CD4-positive, alpha-beta memory T cell (primary cell): ENCODE data around the gene CGNL1. TPM values are rescaled to one million over a fixed set of nuclear protein-coding genes. Genes with fewer than 3 reads are reported as not detected.

Experiments
- CTCF ChIA-PET: fragments of 350-600 bp; sonication (Branson Sonifier 250); formaldehyde crosslinking; loops from one replicate; lab custom pipeline; 2021; ENCODE audit warnings: inconsistent platforms; ENCODE audit not compliant: partially characterized antibody; lab: Charles Lee
- POLR2A ChIA-PET: fragments of 350-600 bp; sonication (Branson Sonifier 250); formaldehyde crosslinking; loops from one replicate; lab custom pipeline; 2021; ENCODE audit not compliant: partially characterized antibody; lab: Charles Lee
- DNase-seq, 5 donors: peaks; one replicate each; pipeline versions ENCODE4 v3.0.0 to v3.0.0-alpha.2; 2020 to 2022; ENCODE audit warnings: mixed read lengths in 1 of 5
- H3K27ac ChIP-seq: one replicate; pipeline ENCODE4 v1.7.0; 2013; ENCODE audit warnings: low read depth, low read length
- H3K27me3 ChIP-seq: 2 replicates; pipeline ENCODE4 v1.7.0; 2013; ENCODE audit warnings: mild to moderate bottlenecking, low read length, moderate library complexity; ENCODE audit not compliant: insufficient read depth
- H3K36me3 ChIP-seq: 2 replicates; pipeline ENCODE4 v1.7.0; 2013; ENCODE audit warnings: mild to moderate bottlenecking, low read length, moderate library complexity; ENCODE audit not compliant: insufficient read depth
- H3K4me1 ChIP-seq: 2 replicates; pipeline ENCODE4 v1.7.0; 2013; ENCODE audit warnings: mild to moderate bottlenecking, low read length, moderate library complexity; ENCODE audit not compliant: insufficient read depth
- H3K4me3 ChIP-seq, 2 donors: one replicate each; pipeline ENCODE4 v1.7.0; 2013; ENCODE audit warnings: low read length in 2 of 2, mild to moderate bottlenecking in 1 of 2
- H3K9me3 ChIP-seq, 2 donors: one replicate each; pipeline ENCODE4 v1.7.0; 2013; ENCODE audit warnings: low read length in 2 of 2, control low read depth in 1 of 2; ENCODE audit not compliant: control insufficient read depth in 1 of 2
- H3K27ac Mint-ChIP-seq, 7 donors: one replicate each; pipeline ENCODE4 v1.8.0; 2020 to 2021; ENCODE audit warnings: mixed read lengths in 7 of 7, mild to moderate bottlenecking in 6 of 7, inconsistent platforms in 3 of 7, moderate library complexity in 3 of 7
- H3K27me3 Mint-ChIP-seq, 2 donors: one replicate each; pipeline ENCODE4 v1.8.0; 2020 to 2021; ENCODE audit warnings: mixed read lengths in 2 of 2
- H3K36me3 Mint-ChIP-seq, 2 donors: one replicate each; pipeline ENCODE4 v1.8.0; 2020 to 2021; ENCODE audit warnings: mixed read lengths in 2 of 2, inconsistent platforms in 1 of 2, mild to moderate bottlenecking in 1 of 2
- H3K4me1 Mint-ChIP-seq, 4 donors: one replicate each; pipeline ENCODE4 v1.8.0; 2020 to 2021; ENCODE audit warnings: mixed read lengths in 4 of 4, mild to moderate bottlenecking in 1 of 4
- H3K4me3 Mint-ChIP-seq, 8 donors: one replicate each; pipeline ENCODE4 v1.8.0; 2020 to 2021; ENCODE audit warnings: mixed read lengths in 8 of 8, mild to moderate bottlenecking in 7 of 8, moderate library complexity in 6 of 8, inconsistent platforms in 3 of 8
- H3K9me3 Mint-ChIP-seq, 8 donors: one replicate each; pipeline ENCODE4 v1.8.0; 2020 to 2021; ENCODE audit warnings: mixed read lengths in 8 of 8, mild to moderate bottlenecking in 5 of 8, inconsistent platforms in 3 of 8, moderate library complexity in 1 of 8
- intact Hi-C: fragments of 100-400 bp; cut with micrococcal nuclease; formaldehyde crosslinking; loops from one replicate; pipeline ENCODE4 v1.15.1; 2023
- polyA plus RNA-seq, 2 donors: library from polyadenylated mRNA; unstranded; fragments of 300-500 nt; fragmentation: Illumina TruSeq; gene quantifications; one replicate each; pipeline ENCODE4 v1.2.3, GENCODE V29; 2021
- total RNA-seq, 2 experiments: library from RNA; stranded (reverse); gene quantifications; one replicate each; pipeline ENCODE4 v1.2.3, GENCODE V29; 2021

The CGNL1 gene
- total and polyA plus RNA-seq, 4 experiments from 2014 or later: not detected

DNA sequence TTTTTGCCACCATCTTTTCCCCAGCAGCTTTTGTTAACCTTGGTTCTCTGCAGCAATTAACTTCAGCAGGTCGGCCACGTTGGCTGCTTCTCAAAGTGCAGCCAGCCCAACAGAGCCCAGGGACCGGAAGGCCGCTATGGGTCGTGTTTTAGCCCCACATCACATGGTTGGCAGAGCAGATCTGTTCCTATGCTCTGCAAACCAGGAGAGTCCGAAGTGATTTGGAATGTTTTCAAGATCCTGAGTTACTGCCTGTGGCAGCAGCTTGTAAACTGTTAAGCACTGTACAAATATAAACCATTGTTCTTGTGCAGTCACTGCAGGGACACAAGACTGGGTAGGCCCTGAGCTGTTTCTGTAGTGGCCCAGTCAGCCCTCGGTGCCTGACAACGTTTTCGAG is 145.8 kb downstream of the CGNL1 start:
- no peak overlapping the region for H3K4me3 Mint-ChIP-seq
- Histone ChIP-seq H3K4me1 (no peaks in the 10 kb centered on the region), H3K4me3 (no peak overlapping the region), H3K27me3 (no peaks in the 10 kb centered on the region), H3K36me3 (no peaks in the 10 kb centered on the region), H3K27ac (no peak overlapping the region), H3K9me3 (no peaks in the 10 kb centered on the region)
- ChIA-PET POLR2A (no interaction called here), CTCF (interaction anchor here (1.4 to 4.4 kb wide), 2 partner anchors 7 to 11 kb away, joined by 3 to 15 read pairs; no protein-coding TSS in a partner anchor)
- H3K9me3 Mint-ChIP-seq: no peaks in the 10 kb centered on the region
- peaks cover 5 to 9% of the 10 kb centered on the region in 2 donors for H3K27me3 Mint-ChIP-seq
- H3K4me1 Mint-ChIP-seq: no peaks in the 10 kb centered on the region
- intact Hi-C loops: no loop called here
- no peak overlapping the region for H3K27ac Mint-ChIP-seq
- no peaks in the 10 kb centered on the region for H3K36me3 Mint-ChIP-seq
- no peak for DNase-seq

DNA sequence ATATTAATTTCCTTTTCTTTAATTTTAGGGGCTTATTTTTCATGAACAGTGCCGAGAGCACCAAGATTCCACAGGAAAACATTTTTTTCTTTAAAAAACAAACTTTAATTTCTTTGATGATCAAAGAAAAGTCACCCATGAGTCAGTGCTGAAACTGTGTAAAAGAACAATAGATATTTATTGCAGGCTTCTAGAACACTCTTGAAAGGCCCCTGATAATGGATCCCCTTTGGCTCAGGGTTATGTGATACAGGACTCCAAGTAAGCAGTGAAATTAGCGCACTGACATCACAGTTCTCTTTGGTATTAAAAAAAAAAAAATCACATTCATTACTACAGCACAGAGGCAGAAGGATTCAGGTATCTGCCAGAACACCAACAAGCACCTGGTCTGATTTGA is 149.3 kb downstream of the CGNL1 start:
- Histone ChIP-seq H3K27me3 (no peaks in the 10 kb centered on the region), H3K27ac (no peak overlapping the region), H3K36me3 (no peaks in the 10 kb centered on the region), H3K9me3 (no peaks in the 10 kb centered on the region), H3K4me1 (no peaks in the 10 kb centered on the region), H3K4me3 (no peak overlapping the region)
- no peak overlapping the region for H3K27ac Mint-ChIP-seq
- no peak overlapping the region for H3K4me3 Mint-ChIP-seq
- intact Hi-C loops: no loop called here
- H3K27me3 Mint-ChIP-seq: peaks cover 2 to 18% of the 10 kb centered on the region in 2 donors
- H3K36me3 Mint-ChIP-seq: no peaks in the 10 kb centered on the region
- H3K4me1 Mint-ChIP-seq: no peaks in the 10 kb centered on the region
- H3K9me3 Mint-ChIP-seq: no peaks in the 10 kb centered on the region
- ChIA-PET CTCF (no interaction called here), POLR2A (no interaction called here)
- DNase-seq: no peak

DNA sequence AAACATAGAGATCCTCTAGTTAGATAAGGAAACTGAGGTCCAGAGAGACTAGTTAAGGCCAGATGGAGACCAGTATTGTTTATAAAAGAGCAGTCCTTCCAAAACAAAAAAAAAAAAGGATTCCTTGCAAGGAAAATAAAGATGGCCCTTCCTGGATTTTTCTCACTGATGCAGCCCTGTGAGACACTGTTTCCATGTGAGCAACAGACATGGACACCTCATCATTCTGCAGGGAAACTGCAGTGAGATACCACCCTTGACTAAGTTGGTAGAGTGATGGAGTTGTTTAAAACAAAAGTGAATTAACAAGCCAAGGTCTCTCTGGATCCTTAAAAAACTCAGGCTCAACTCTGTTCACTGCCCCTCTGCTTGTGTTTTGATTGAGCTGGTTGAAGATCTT is 149.8 kb downstream of the CGNL1 start:
- ChIA-PET POLR2A (no interaction called here), CTCF (interaction anchor here (4.5 kb wide), 1 partner anchor 1033 kb away, joined by 36 read pairs; no protein-coding TSS in a partner anchor)
- no peak overlapping the region for H3K4me3 ChIP-seq
- no peak for DNase-seq
- H3K27me3 ChIP-seq: no peaks in the 10 kb centered on the region
- Mint-ChIP-seq H3K27me3 (peaks cover 2 to 18% of the 10 kb centered on the region in 2 donors), H3K9me3 (no peaks in the 10 kb centered on the region), H3K4me1 (no peaks in the 10 kb centered on the region), H3K36me3 (no peaks in the 10 kb centered on the region), H3K4me3 (no peak overlapping the region), H3K27ac (no peak overlapping the region)
- H3K4me1 ChIP-seq: no peaks in the 10 kb centered on the region
- H3K36me3 ChIP-seq: no peaks in the 10 kb centered on the region
- no peaks in the 10 kb centered on the region for H3K9me3 ChIP-seq
- intact Hi-C loops: no loop called here
- H3K27ac ChIP-seq: no peak overlapping the region

DNA sequence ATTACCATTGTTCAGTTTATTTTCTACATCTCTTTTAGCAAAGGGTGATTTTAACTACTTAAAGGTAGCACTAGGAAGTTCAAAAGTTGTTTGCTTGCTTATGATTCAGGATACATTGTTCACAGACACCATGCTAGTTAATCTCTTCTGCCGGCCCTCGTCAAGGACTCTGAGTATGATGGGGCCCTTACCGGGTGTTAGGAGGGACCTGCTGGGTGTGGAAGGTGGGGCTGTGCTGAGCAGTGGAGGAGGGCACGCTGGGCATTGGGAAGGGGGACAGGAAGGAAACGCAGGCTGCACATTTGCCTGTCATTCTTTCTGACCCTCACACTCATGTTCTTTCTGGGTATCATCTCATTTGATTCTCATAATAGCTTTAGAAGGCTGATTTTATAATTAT is 150.3 kb downstream of the CGNL1 start:
- no peaks in the 10 kb centered on the region for H3K36me3 Mint-ChIP-seq
- intact Hi-C loops: loop anchor here (1.0 kb wide), 1 partner anchor 1035 kb away; no protein-coding TSS in a partner anchor
- DNase-seq: no peak
- no peaks in the 10 kb centered on the region for H3K9me3 Mint-ChIP-seq
- no peaks in the 10 kb centered on the region for H3K4me1 Mint-ChIP-seq
- ChIA-PET POLR2A (no interaction called here), CTCF (interaction anchor here (1.4 to 4.5 kb wide), 5 partner anchors 12 to 1034 kb away, joined by 3 to 63 read pairs (median 25); no protein-coding TSS in a partner anchor)
- Histone ChIP-seq H3K27me3 (no peaks in the 10 kb centered on the region), H3K36me3 (no peaks in the 10 kb centered on the region), H3K27ac (no peak overlapping the region), H3K4me3 (no peak overlapping the region), H3K4me1 (no peaks in the 10 kb centered on the region), H3K9me3 (no peaks in the 10 kb centered on the region)
- H3K4me3 Mint-ChIP-seq: no peak overlapping the region
- H3K27ac Mint-ChIP-seq: peak overlapping the region in 1 of 7 donors; percentile 38
- H3K27me3 Mint-ChIP-seq: peaks cover 2 to 21% of the 10 kb centered on the region in 2 donors

DNA sequence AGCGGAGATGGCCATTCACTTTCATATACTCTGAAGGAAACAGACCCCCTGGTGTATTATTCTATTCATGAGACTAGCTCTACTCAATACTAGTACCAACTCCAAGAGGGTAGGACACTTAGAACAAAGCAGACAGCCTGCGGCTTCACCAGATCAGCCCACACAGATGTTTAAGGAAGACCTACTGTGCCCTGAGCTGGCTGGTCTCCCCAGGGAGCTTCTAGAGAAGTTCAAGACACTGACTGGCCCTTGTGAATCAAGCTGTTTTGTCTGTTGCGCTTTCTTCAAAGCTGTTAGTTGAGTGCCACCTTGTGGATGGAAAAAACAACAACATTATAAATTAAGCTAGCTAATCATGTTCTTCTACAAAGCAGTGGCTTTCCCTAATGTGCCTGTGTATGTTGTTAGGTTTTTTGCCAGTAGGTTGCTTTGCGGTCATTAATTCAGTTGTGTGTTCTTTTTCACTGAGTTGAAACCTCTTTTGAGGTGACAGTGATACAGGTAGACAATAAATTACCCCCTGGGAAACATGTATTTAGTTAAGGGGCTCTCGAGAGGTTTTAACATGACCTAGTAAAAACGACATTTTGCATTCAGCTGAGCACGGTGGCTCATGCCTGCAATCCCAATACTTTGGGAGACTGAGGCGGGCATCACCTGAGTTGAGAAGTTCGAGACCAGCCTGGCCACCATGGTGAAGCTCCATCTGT is 151.2 kb downstream of the CGNL1 start:
- no peaks in the 10 kb centered on the region for H3K4me1 Mint-ChIP-seq
- peak in 4 of 5 donors; percentile 28 to 44 (median 34) for DNase-seq
- POLR2A ChIA-PET: no interaction called here

DNA sequence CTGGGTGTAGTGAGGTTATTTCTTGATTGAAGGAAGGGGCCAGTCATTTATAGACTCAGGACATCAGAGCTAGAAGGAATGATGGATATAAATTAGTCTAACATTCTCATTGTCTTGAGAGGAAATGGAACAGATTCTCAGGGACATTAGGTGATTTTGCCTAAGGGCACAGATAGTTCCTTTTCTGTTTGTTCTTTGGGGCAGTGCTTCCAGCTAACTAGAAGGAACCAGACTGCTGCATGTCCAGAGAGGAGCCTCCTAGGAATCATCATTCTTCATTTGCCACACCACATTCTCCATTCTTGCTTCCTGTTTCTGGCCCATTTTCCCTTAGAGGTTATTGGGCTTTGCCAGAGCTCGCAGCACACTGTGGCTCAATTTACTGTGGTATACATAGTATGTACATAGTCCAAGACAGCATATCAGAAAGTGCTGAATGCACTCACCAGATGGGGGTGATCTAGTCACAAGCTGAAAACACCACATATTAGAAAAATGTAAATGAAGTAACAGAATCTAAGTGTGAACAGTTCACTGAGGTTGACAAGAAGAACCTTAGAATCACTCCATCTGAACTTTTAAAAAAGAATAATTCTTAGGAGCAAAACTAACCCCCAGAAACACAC is 152.7 kb downstream of the CGNL1 start:
- intact Hi-C loops: no loop called here

More for the DNA sequence above, 151.2 kb downstream of the CGNL1 start:
- Histone ChIP-seq H3K27ac (no peak overlapping the region), H3K9me3 (no peaks in the 10 kb centered on the region), H3K4me1 (no peaks in the 10 kb centered on the region), H3K27me3 (no peaks in the 10 kb centered on the region), H3K36me3 (no peaks in the 10 kb centered on the region), H3K4me3 (no peak overlapping the region)
- CTCF ChIA-PET: interaction anchor here (0.6 to 4.5 kb wide), 19 partner anchors 11 to 1078 kb away, joined by 3 to 63 read pairs (median 4); partner anchors contain the start of gene TCF12
- Mint-ChIP-seq H3K36me3 (no peaks in the 10 kb centered on the region), H3K27ac (no peak overlapping the region), H3K27me3 (peaks cover 2 to 24% of the 10 kb centered on the region in 2 donors), H3K4me3 (no peak overlapping the region), H3K9me3 (no peaks in the 10 kb centered on the region)
- intact Hi-C loops: loop anchor here (1.0 kb wide), 1 partner anchor 1036 kb away; no protein-coding TSS in a partner anchor

DNA sequence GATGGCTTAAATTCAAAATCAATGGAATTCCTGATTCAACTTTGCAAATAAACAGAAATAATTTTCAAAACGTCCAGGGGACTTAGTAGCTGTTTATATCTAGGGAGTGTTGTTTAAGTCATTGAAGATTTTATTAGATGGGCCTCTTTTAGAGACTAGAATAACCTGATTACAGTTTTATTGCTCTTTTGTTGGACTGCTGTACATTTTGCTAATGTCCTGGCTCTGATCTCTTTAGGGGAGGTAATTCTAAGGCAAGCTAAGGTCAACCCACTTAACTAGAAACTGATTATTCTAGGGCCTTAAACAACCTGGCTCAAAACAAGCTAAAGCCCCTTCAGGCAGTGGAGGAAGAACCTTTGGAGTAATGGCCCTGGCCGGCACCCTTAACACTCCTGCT is 153.4 kb downstream of the CGNL1 start:
- peaks cover 2 to 22% of the 10 kb centered on the region in 2 donors for H3K27me3 Mint-ChIP-seq
- H3K4me3 Mint-ChIP-seq: no peak overlapping the region
- H3K4me1 Mint-ChIP-seq: no peaks in the 10 kb centered on the region

More for the DNA sequence above, 152.7 kb downstream of the CGNL1 start:
- H3K27me3 Mint-ChIP-seq: peaks cover 2 to 24% of the 10 kb centered on the region in 2 donors
- no peaks in the 10 kb centered on the region for H3K4me1 Mint-ChIP-seq
- no peaks in the 10 kb centered on the region for H3K9me3 ChIP-seq
- ChIA-PET POLR2A (no interaction called here), CTCF (interaction anchor here (1.4 to 4.5 kb wide), 8 partner anchors 9 to 1036 kb away, joined by 3 to 63 read pairs (median 18); no protein-coding TSS in a partner anchor)
- no peaks in the 10 kb centered on the region for H3K36me3 ChIP-seq
- H3K9me3 Mint-ChIP-seq: no peaks in the 10 kb centered on the region
- no peaks in the 10 kb centered on the region for H3K4me1 ChIP-seq
- no peak for DNase-seq
- no peaks in the 10 kb centered on the region for H3K27me3 ChIP-seq
- no peak overlapping the region for H3K27ac ChIP-seq
- H3K4me3 Mint-ChIP-seq: no peak overlapping the region
- H3K4me3 ChIP-seq: no peak overlapping the region
- H3K27ac Mint-ChIP-seq: no peak overlapping the region
- H3K36me3 Mint-ChIP-seq: no peaks in the 10 kb centered on the region

More for the DNA sequence above, 153.4 kb downstream of the CGNL1 start:
- Histone ChIP-seq H3K4me1 (no peaks in the 10 kb centered on the region), H3K4me3 (no peak overlapping the region), H3K9me3 (no peaks in the 10 kb centered on the region), H3K27me3 (no peaks in the 10 kb centered on the region), H3K27ac (no peak overlapping the region), H3K36me3 (no peaks in the 10 kb centered on the region)
- POLR2A ChIA-PET: no interaction called here
- CTCF ChIA-PET: interaction anchor here (1.4 to 4.5 kb wide), 6 partner anchors 10 to 1037 kb away, joined by 3 to 63 read pairs (median 18); no protein-coding TSS in a partner anchor
- no peaks in the 10 kb centered on the region for H3K36me3 Mint-ChIP-seq
- H3K27ac Mint-ChIP-seq: no peak overlapping the region
- DNase-seq: no peak
- intact Hi-C loops: no loop called here
- H3K9me3 Mint-ChIP-seq: no peaks in the 10 kb centered on the region
